GM23338 (cell line): ENCODE measurements around the gene CNST. TPM values are rescaled to one million over a fixed set of nuclear protein-coding genes. Genes with fewer than 3 reads are reported as not detected.

Experiments
- ATAC-seq: fragments of 200-7000 bp; cut with Tn5 transposase; 3 replicates; pipeline ENCODE4 v1.9.1; 2020
- DNase-seq: peaks from one replicate; pipeline ENCODE4 v3.0.0-alpha.2; 2015; ENCODE audit warnings: low spot score
- H2AFZ ChIP-seq: fragments of 200-600 bp; sonication (generic); 2 replicates; pipeline ENCODE4 v1.8.0; 2016; ENCODE audit warnings: antibody characterized with exemption, mild to moderate bottlenecking, moderate library complexity
- H3F3A ChIP-seq: fragments of 200-600 bp; sonication (generic); replicated peaks from 2 replicates; pipeline ENCODE4 v1.8.0; 2017; ENCODE audit warnings: antibody characterized with exemption, mixed run types, low read depth
- H3K27ac ChIP-seq: fragments of 200-600 bp; sonication (generic); 2 replicates; pipeline ENCODE4 v1.6.1; 2016; ENCODE audit warnings: low read depth
- H3K27me3 ChIP-seq: fragments of 200-600 bp; sonication (generic); 2 replicates; pipeline ENCODE4 v1.8.0; 2016; ENCODE audit warnings: mild to moderate bottlenecking, mixed run types, moderate library complexity; ENCODE audit not compliant: insufficient read depth
- H3K36me3 ChIP-seq: fragments of 200-600 bp; sonication (generic); 2 replicates; pipeline ENCODE4 v1.8.0; 2016; ENCODE audit warnings: mild to moderate bottlenecking; ENCODE audit not compliant: insufficient read depth
- H3K4me1 ChIP-seq: fragments of 200-600 bp; sonication (generic); 2 replicates; pipeline ENCODE4 v1.8.0; 2016; ENCODE audit warnings: mild to moderate bottlenecking, moderate library complexity; ENCODE audit not compliant: insufficient read depth
- H3K4me2 ChIP-seq: fragments of 200-600 bp; sonication (generic); 2 replicates; pipeline ENCODE4 v1.7.1; 2017; ENCODE audit warnings: mixed run types
- H3K4me3 ChIP-seq: fragments of 200-600 bp; sonication (generic); 2 replicates; pipeline ENCODE4 v1.6.1; 2016; ENCODE audit warnings: mixed run types
- H3K79me2 ChIP-seq: fragments of 200-600 bp; sonication (generic); replicated peaks from 2 replicates; pipeline ENCODE4 v1.8.0; 2017; ENCODE audit warnings: mild to moderate bottlenecking; ENCODE audit not compliant: insufficient read depth
- H3K9me2 ChIP-seq: fragments of 200-600 bp; sonication (generic); 2 replicates; pipeline ENCODE4 v1.8.0; 2017; ENCODE audit not compliant: insufficient read depth
- H4K20me1 ChIP-seq: fragments of 200-600 bp; sonication (generic); replicated peaks from 2 replicates; pipeline ENCODE4 v1.8.0; 2017; ENCODE audit warnings: mild to moderate bottlenecking; ENCODE audit not compliant: insufficient read depth
- H3K27ac Mint-ChIP-seq: 2 replicates; pipeline ENCODE4 v1.8.0; 2020; ENCODE audit warnings: inconsistent platforms, mild to moderate bottlenecking, moderate library complexity, mixed read lengths
- H3K27me3 Mint-ChIP-seq: 3 replicates; pipeline ENCODE4 v1.8.0; 2022; ENCODE audit warnings: low read depth, mild to moderate bottlenecking, moderate library complexity, mixed read lengths, inconsistent platforms; ENCODE audit not compliant: insufficient read depth, poor library complexity
- H3K36me3 Mint-ChIP-seq: 3 replicates; pipeline ENCODE4 v1.8.0; 2021; ENCODE audit warnings: low read depth, mild to moderate bottlenecking, inconsistent platforms, moderate library complexity, mixed read lengths
- H3K4me1 Mint-ChIP-seq: 3 replicates; pipeline ENCODE4 v1.8.0; 2020; ENCODE audit warnings: mild to moderate bottlenecking, inconsistent platforms, mixed read lengths
- H3K4me3 Mint-ChIP-seq: 3 replicates; pipeline ENCODE4 v1.8.0; 2021; ENCODE audit warnings: moderate library complexity, mild to moderate bottlenecking, inconsistent platforms, mixed read lengths
- H3K9me3 Mint-ChIP-seq: 3 replicates; pipeline ENCODE4 v1.8.0; 2020; ENCODE audit warnings: moderate library complexity, mild to moderate bottlenecking, inconsistent platforms, mixed read lengths
- CTCF ChIP-seq, 2 experiments: fragments of 200-600 bp in 1 of 2; sonication (generic) in 1 of 2; conservative IDR thresholded peaks; 2 replicates each; pipeline versions ENCODE4 v1.5.1 to v1.6.1; 2016 to 2017; ENCODE audit warnings: antibody characterized with exemption in 2 of 2, low read depth in 2 of 2, mild to moderate bottlenecking in 2 of 2, moderate library complexity in 1 of 2
- ETS1 ChIP-seq: IDR thresholded peaks from 2 replicates; pipeline ENCODE4 v1.6.1; 2016; ENCODE audit warnings: antibody characterized with exemption
- EZH2 ChIP-seq: fragments of 200-600 bp; sonication (generic); IDR thresholded peaks from one replicate; pipeline ENCODE4 v1.8.0; 2017; ENCODE audit warnings: antibody characterized with exemption, mild to moderate bottlenecking, low read depth; ENCODE audit not compliant: unreplicated experiment
- EZH2phosphoT487 ChIP-seq: fragments of 200-600 bp; sonication (generic); IDR thresholded peaks from one replicate; pipeline ENCODE4 v1.8.1; 2018; ENCODE audit warnings: antibody characterized with exemption; ENCODE audit not compliant: unreplicated experiment
- JUNB ChIP-seq: IDR thresholded peaks from one replicate; pipeline ENCODE4 v1.6.1; 2016; ENCODE audit warnings: antibody characterized with exemption; ENCODE audit not compliant: unreplicated experiment
- NANOG ChIP-seq: IDR thresholded peaks from 2 replicates; pipeline ENCODE4 v1.6.1; 2016; ENCODE audit warnings: antibody characterized with exemption, borderline replicate concordance
- POLR2AphosphoS5 ChIP-seq: IDR thresholded peaks from 2 replicates; pipeline ENCODE4 v1.6.1; 2016; ENCODE audit warnings: antibody characterized with exemption, low read depth
- REST ChIP-seq: IDR thresholded peaks from one replicate; pipeline ENCODE4 v1.6.1; 2018; ENCODE audit warnings: antibody characterized with exemption; ENCODE audit not compliant: unreplicated experiment
- STAT1 ChIP-seq: IDR thresholded peaks from one replicate; pipeline ENCODE4 v1.6.1; 2016; ENCODE audit warnings: antibody characterized with exemption; ENCODE audit not compliant: unreplicated experiment
- ZNF331 ChIP-seq: fragments of 250-450 bp; sonication (Bioruptor Pico); IDR thresholded peaks from 2 replicates; pipeline ENCODE4 v1.5.0; 2020; ENCODE audit warnings: low read depth, mild to moderate bottlenecking, moderate library complexity
- polyA plus RNA-seq: library from polyadenylated mRNA; unstranded; fragments of >200 nt; fragmentation: Nextera tagmentation; extraction: Ambion mirVana; gene quantifications from 2 replicates; pipeline ENCODE4 v1.2.1, GENCODE V29; 2016
- total RNA-seq: library from RNA; depleted of rRNA; stranded (reverse); fragments of >200 nt; shearing (Covaris generic); gene quantifications from 2 replicates; pipeline ENCODE4 v1.2.3, GENCODE V29; 2014

Gene CNST
- total and polyA plus RNA-seq, 2 experiments from 2014 or later = 8.1 to 17.6 TPM

GRCh38 chr1:246709835-246710234, 143.6 kb downstream of the CNST start (continued):
- TF ChIP-seq REST = no peak
- no peak for TF ChIP-seq CTCF (conservative IDR thresholded peaks at IDR 0.05; ENCODE audit: low read depth in 2 of 2)
- TF ChIP-seq POLR2AphosphoS5 = no peak
- no peak for TF ChIP-seq ZNF331 (CRISPR knock-in tag)

- no peak overlapping the region for H3K4me3 ChIP-seq
- H3K27ac ChIP-seq = no peak overlapping the region
- no peaks in the 10 kb centered on the region for H3K27me3 ChIP-seq
- no peaks in the 10 kb centered on the region for H3F3A ChIP-seq
- no peaks in the 10 kb centered on the region for H3K79me2 ChIP-seq
- H3K4me2 ChIP-seq = no peak overlapping the region
- H4K20me1 ChIP-seq = no peaks in the 10 kb centered on the region
- H3K36me3 ChIP-seq = no peaks in the 10 kb centered on the region
- DNase-seq (no peak), ATAC-seq (no peak)
- 0 out of 2 replicates have a peak, but pooled peaks cover 3% of the 10 kb centered on the region for H3K9me2 ChIP-seq
- no peaks in the 10 kb centered on the region for H3K4me1 ChIP-seq
- Mint-ChIP-seq H3K4me3 (no peak overlapping the region), H3K36me3 (peaks cover 14% of the 10 kb centered on the region), H3K9me3 (peaks cover 46% of the 10 kb centered on the region), H3K27me3 (no peaks in the 10 kb centered on the region), H3K27ac (no peak overlapping the region), H3K4me1 (no peaks in the 10 kb centered on the region; the same call in 2 of the 3 replicates)
- H2AFZ ChIP-seq = no peak overlapping the region
- no peak for TF ChIP-seq EZH2phosphoT487
- TF ChIP-seq ETS1 = no peak
- no peak for TF ChIP-seq CTCF (conservative IDR thresholded peaks at IDR 0.05; ENCODE audit: low read depth in 2 of 2)
- no peak for TF ChIP-seq NANOG
- no peak for TF ChIP-seq REST
- no peak for TF ChIP-seq JUNB
- TF ChIP-seq STAT1 = no peak
- no peak for TF ChIP-seq POLR2AphosphoS5
- TF ChIP-seq EZH2 = no peak
Observed at GRCh38 chr1:246711548-246712003, 145.3 kb downstream of the CNST start.
